Measurements from ENCODE around the gene RUNX3. TPM values are rescaled to one million over a fixed set of nuclear protein-coding genes. Genes with fewer than 3 reads are reported as not detected.
A peak's percentile ranks its signal among the peaks of the same experiment; 100 is the strongest.

Gene RUNX3
- total and polyA plus RNA-seq, 2 donors (not counting 1 experiment from before 2014, with no cell fraction given) = 86.0 to 127 TPM

DNA sequence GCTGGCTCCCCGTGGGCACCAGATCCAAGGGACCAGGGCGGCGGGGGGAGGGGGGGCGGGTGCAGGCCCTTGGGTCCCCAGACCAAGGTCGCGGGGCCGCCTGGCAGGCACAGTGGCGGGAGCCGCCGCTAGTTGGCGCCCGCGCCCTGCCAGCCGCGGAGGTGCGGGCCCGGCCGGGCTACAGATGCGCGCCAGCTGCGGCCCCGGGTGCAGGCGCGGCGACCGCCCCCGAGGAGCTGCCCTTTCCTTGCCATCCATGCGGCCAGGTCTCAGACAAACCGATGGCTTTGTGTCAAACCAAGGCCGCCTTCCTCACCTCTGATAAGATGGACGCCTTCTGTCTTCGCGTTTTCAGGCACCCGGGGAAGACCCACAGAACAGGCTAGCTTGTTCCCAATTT, 2.2 kb upstream of the RUNX3 start:
- TF ChIP-seq EZH2 (IDR thresholded peaks at IDR 0.05; ENCODE audit: borderline replicate concordance, insufficient read depth, low read depth, low read length, poor library complexity, severe bottlenecking) = no peak
- TF ChIP-seq, protein P1, sequence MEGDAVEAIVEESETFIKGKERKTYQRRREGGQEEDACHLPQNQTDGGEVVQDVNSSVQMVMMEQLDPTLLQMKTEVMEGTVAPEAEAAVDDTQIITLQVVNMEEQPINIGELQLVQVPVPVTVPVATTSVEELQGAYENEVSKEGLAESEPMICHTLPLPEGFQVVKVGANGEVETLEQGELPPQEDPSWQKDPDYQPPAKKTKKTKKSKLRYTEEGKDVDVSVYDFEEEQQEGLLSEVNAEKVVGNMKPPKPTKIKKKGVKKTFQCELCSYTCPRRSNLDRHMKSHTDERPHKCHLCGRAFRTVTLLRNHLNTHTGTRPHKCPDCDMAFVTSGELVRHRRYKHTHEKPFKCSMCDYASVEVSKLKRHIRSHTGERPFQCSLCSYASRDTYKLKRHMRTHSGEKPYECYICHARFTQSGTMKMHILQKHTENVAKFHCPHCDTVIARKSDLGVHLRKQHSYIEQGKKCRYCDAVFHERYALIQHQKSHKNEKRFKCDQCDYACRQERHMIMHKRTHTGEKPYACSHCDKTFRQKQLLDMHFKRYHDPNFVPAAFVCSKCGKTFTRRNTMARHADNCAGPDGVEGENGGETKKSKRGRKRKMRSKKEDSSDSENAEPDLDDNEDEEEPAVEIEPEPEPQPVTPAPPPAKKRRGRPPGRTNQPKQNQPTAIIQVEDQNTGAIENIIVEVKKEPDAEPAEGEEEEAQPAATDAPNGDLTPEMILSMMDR (IDR thresholded peaks at IDR 0.05) = peak; percentile 95
- POLR2A ChIA-PET = interaction anchor here (0.8 to 3.1 kb wide), 6 partner anchors 9 to 105 kb away, joined by 3 to 15 read pairs (median 5); no protein-coding TSS in a partner anchor
- H3K9me3 Mint-ChIP-seq (ENCODE audit: insufficient read depth) = no peaks in the 10 kb centered on the region
- Histone ChIP-seq H3K36me3 (replicated peaks in 1 of 2; ENCODE audit: control extremely low read depth in 1 of 2, control insufficient read depth in 1 of 2, extremely low read depth in 1 of 2, insufficient read depth in 2 of 2, low read length in 1 of 2) (peaks cover 0 to 3% of the 10 kb centered on the region in 2 experiments), H3K4me3 (ENCODE audit: control extremely low read depth in 1 of 5, extremely low read depth in 1 of 5, insufficient read depth in 1 of 5, low read depth in 2 of 5, low read length in 4 of 5) (peak overlapping the region in 3 of 5 experiments; percentile 11 to 30 (median 29)), H3K9ac (ENCODE audit: low read length) (no peak overlapping the region), H3K27ac (ENCODE audit: low read length in 2 of 2) (no peak overlapping the region), H3K79me2 (ENCODE audit: control insufficient read depth, insufficient read depth, low read length) (peaks cover 49% of the 10 kb centered on the region), H3K4me2 (replicated peaks; ENCODE audit: low read depth, low read length, poor library complexity, severe bottlenecking) (peak overlapping the region; percentile 93), H3K4me1 (ENCODE audit: control insufficient read depth in 2 of 2, insufficient read depth in 2 of 2, low read length in 2 of 2) (peaks cover 48 to 66% of the 10 kb centered on the region in 2 donors), H3K9me3 (ENCODE audit: control extremely low read depth in 1 of 3, control insufficient read depth in 2 of 3, insufficient read depth in 1 of 3, low read length in 2 of 3) (peaks cover 0 to 3% (median 0%) of the 10 kb centered on the region in 3 donors), H4K20me1 (ENCODE audit: control insufficient read depth, insufficient read depth, low read length, poor library complexity, severe bottlenecking) (peaks cover 26% of the 10 kb centered on the region), H2AFZ (ENCODE audit: insufficient read depth, low read depth, low read length, poor library complexity, severe bottlenecking) (peak overlapping the region; percentile 53), H3K27me3 (replicated peaks in 1 of 4; ENCODE audit: control extremely low read depth in 1 of 4, control insufficient read depth in 3 of 4, insufficient read depth in 4 of 4, low read length in 3 of 4) (no peaks in the 10 kb centered on the region)
- WGBS (ENCODE audit: insufficient coverage) = 7% methylated on average over 32 of the region's 34 CpGs
- H3K4me3 Mint-ChIP-seq = peak overlapping the region; percentile 70
- H3K4me1 Mint-ChIP-seq = peaks cover 61% of the 10 kb centered on the region
- CTCF ChIA-PET = interaction anchor here (0.7 to 14.6 kb wide), 28 partner anchors 10 to 273 kb away, joined by 3 to 320 read pairs (median 5); no protein-coding TSS in a partner anchor
- peak; percentile 8 for ATAC-seq (ENCODE audit: low read depth)
- H3K27ac Mint-ChIP-seq = no peak overlapping the region
- intact Hi-C loops (cut with micrococcal nuclease) = loop anchor here (1.0 to 5.0 kb wide), 2 partner anchors 169 to 275 kb away; no protein-coding TSS in a partner anchor
- no peaks in the 10 kb centered on the region for H3K27me3 Mint-ChIP-seq
- peak; percentile 77 for DNase-seq
